MG63 (cell line): ENCODE results near the gene RPN2. TPM values are rescaled to one million over a fixed set of nuclear protein-coding genes. Genes with fewer than 3 reads are reported as not detected.

ENCODE experiments used
- DNase-seq: peaks from one replicate; pipeline ENCODE4 v3.0.0-alpha.2; 2020
- H3K27me3 ChIP-seq: fragments of 250-450 bp; sonication (Bioruptor Pico); 2 replicates; pipeline ENCODE4 v1.5.1; 2020; ENCODE audit warnings: mild to moderate bottlenecking, moderate library complexity
- H3K36me3 ChIP-seq: fragments of 250-450 bp; sonication (Bioruptor Pico); 2 replicates; pipeline ENCODE4 v1.5.1; 2020; ENCODE audit warnings: mild to moderate bottlenecking, moderate library complexity
- H3K4me3 ChIP-seq: fragments of 250-450 bp; sonication (Bioruptor Pico); 2 replicates; pipeline ENCODE4 v1.5.1; 2020; ENCODE audit warnings: mild to moderate bottlenecking, moderate library complexity
- H3K9me3 ChIP-seq: fragments of 250-450 bp; sonication (Bioruptor Pico); 2 replicates; pipeline ENCODE4 v1.5.1; 2020; ENCODE audit warnings: mild to moderate bottlenecking, moderate library complexity
- total RNA-seq: library from RNA; depleted of rRNA; stranded (reverse); fragments of >200 nt; shearing (Covaris generic); gene quantifications from 2 replicates; pipeline ENCODE4 v1.2.3, GENCODE V29; 2014; ENCODE audit warnings: low replicate concordance

The RPN2 gene
- total RNA-seq, 1 experiment from 2014 or later = 488 TPM

- DNase-seq = no peak
- H3K36me3 ChIP-seq = no peaks in the 10 kb centered on the region
- H3K4me3 ChIP-seq = no peak overlapping the region
- no peaks in the 10 kb centered on the region for H3K9me3 ChIP-seq
- H3K27me3 ChIP-seq = peaks cover 39% of the 10 kb centered on the region
Measured at GRCh38 chr20:37262505-37262904, 83.4 kb downstream of the RPN2 start.

GRCh38 chr20:37263686-37264085 is 84.6 kb downstream of the RPN2 start:
- no peak for DNase-seq
- Histone ChIP-seq H3K36me3 (no peaks in the 10 kb centered on the region), H3K4me3 (no peak overlapping the region), H3K27me3 (peaks cover 39% of the 10 kb centered on the region), H3K9me3 (no peaks in the 10 kb centered on the region)

GRCh38 chr20:37265152-37265551 is 86.0 kb downstream of the RPN2 start:
- no peak for DNase-seq
- H3K27me3 ChIP-seq = peaks cover 35% of the 10 kb centered on the region
- no peak overlapping the region for H3K4me3 ChIP-seq
- no peaks in the 10 kb centered on the region for H3K36me3 ChIP-seq
- H3K9me3 ChIP-seq = peaks cover 2% of the 10 kb centered on the region; the same call in 1 of the 2 replicates

- peaks cover 17% of the 10 kb centered on the region for H3K27me3 ChIP-seq
- H3K9me3 ChIP-seq = peaks cover 2% of the 10 kb centered on the region; the same call in 1 of the 2 replicates
- DNase-seq = no peak
- no peak overlapping the region for H3K4me3 ChIP-seq
- H3K36me3 ChIP-seq = no peaks in the 10 kb centered on the region
Measured at GRCh38 chr20:37266940-37267666, 88.0 kb downstream of the RPN2 start.

GRCh38 chr20:37267667-37268313 is 88.7 kb downstream of the RPN2 start:
- H3K36me3 ChIP-seq = no peaks in the 10 kb centered on the region
- DNase-seq = no peak
- H3K27me3 ChIP-seq = peaks cover 10% of the 10 kb centered on the region
- peaks cover 2% of the 10 kb centered on the region; the same call in 1 of the 2 replicates for H3K9me3 ChIP-seq
- H3K4me3 ChIP-seq = no peak overlapping the region

- no peak for DNase-seq
- Histone ChIP-seq H3K9me3 (peaks cover 2% of the 10 kb centered on the region; the same call in 1 of the 2 replicates), H3K36me3 (no peaks in the 10 kb centered on the region), H3K27me3 (peaks cover 3% of the 10 kb centered on the region; the same call in 1 of the 2 replicates), H3K4me3 (no peak overlapping the region)
Measured at GRCh38 chr20:37270576-37271420, 91.7 kb downstream of the RPN2 start.

- H3K27me3 ChIP-seq = 0 out of 2 replicates have a peak, but pooled peaks cover 3% of the 10 kb centered on the region
- no peak overlapping the region for H3K4me3 ChIP-seq
- no peaks in the 10 kb centered on the region for H3K36me3 ChIP-seq
- no peak for DNase-seq
- peaks cover 2% of the 10 kb centered on the region; the same call in 1 of the 2 replicates for H3K9me3 ChIP-seq
Measured at GRCh38 chr20:37271421-37271768, 92.3 kb downstream of the RPN2 start.

- no peak for DNase-seq
- Histone ChIP-seq H3K9me3 (peaks cover 2% of the 10 kb centered on the region; the same call in 1 of the 2 replicates), H3K4me3 (no peak overlapping the region), H3K36me3 (no peaks in the 10 kb centered on the region), H3K27me3 (no peaks in the 10 kb centered on the region)
Measured at GRCh38 chr20:37273988-37274387, 94.9 kb downstream of the RPN2 start.

- Histone ChIP-seq H3K36me3 (no peaks in the 10 kb centered on the region), H3K27me3 (no peaks in the 10 kb centered on the region), H3K9me3 (0 out of 2 replicates have a peak, but pooled peaks cover 1% of the 10 kb centered on the region), H3K4me3 (no peak overlapping the region)
- DNase-seq = no peak
Measured at GRCh38 chr20:37274851-37275524, 95.9 kb downstream of the RPN2 start.

- Histone ChIP-seq H3K36me3 (no peaks in the 10 kb centered on the region), H3K9me3 (no peaks in the 10 kb centered on the region), H3K4me3 (no peak overlapping the region), H3K27me3 (no peaks in the 10 kb centered on the region)
- peak; percentile 71 for DNase-seq
Measured at GRCh38 chr20:37276494-37277252, 97.5 kb downstream of the RPN2 start.

- Histone ChIP-seq H3K27me3 (no peaks in the 10 kb centered on the region), H3K36me3 (no peaks in the 10 kb centered on the region), H3K4me3 (no peak overlapping the region), H3K9me3 (no peaks in the 10 kb centered on the region)
- no peak for DNase-seq
Measured at GRCh38 chr20:37277253-37277593, 98.1 kb downstream of the RPN2 start.

- no peak for DNase-seq
- Histone ChIP-seq H3K4me3 (no peak overlapping the region), H3K36me3 (no peaks in the 10 kb centered on the region), H3K27me3 (no peaks in the 10 kb centered on the region), H3K9me3 (no peaks in the 10 kb centered on the region)
Measured at GRCh38 chr20:37278966-37279590, 99.9 kb downstream of the RPN2 start.

- no peaks in the 10 kb centered on the region for H3K27me3 ChIP-seq
- no peak overlapping the region for H3K4me3 ChIP-seq
- DNase-seq = no peak
- no peaks in the 10 kb centered on the region for H3K9me3 ChIP-seq
- no peaks in the 10 kb centered on the region for H3K36me3 ChIP-seq
Measured at GRCh38 chr20:37279820-37280219, 100.7 kb downstream of the RPN2 start.

GRCh38 chr20:37280403-37280802 is 101.3 kb downstream of the RPN2 start:
- H3K27me3 ChIP-seq = no peaks in the 10 kb centered on the region
- H3K4me3 ChIP-seq = no peak overlapping the region
- no peaks in the 10 kb centered on the region for H3K36me3 ChIP-seq
- no peak for DNase-seq
- H3K9me3 ChIP-seq = no peaks in the 10 kb centered on the region

- Histone ChIP-seq H3K9me3 (no peaks in the 10 kb centered on the region), H3K36me3 (no peaks in the 10 kb centered on the region), H3K27me3 (no peaks in the 10 kb centered on the region), H3K4me3 (no peak overlapping the region)
- DNase-seq = no peak
Measured at GRCh38 chr20:37282556-37282955, 103.4 kb downstream of the RPN2 start.
